Choroid plexus epithelial cell (primary cell): Measurements from ENCODE around the gene PARD3.

ENCODE experiments used
- DNase-seq: peaks from one replicate; pipeline ENCODE4 v3.0.0-alpha.2; 2010; ENCODE audit warnings: low read depth
- H3K4me3 ChIP-seq: 2 replicates; pipeline ENCODE4 v1.5.1; 2011; ENCODE audit warnings: low read depth, mild to moderate bottlenecking, control low read depth, low read length, moderate library complexity
- TF ChIP-seq, protein P1 (sequence below): conservative IDR thresholded peaks from 2 replicates; pipeline ENCODE4 v1.5.1; 2011; ENCODE audit warnings: low read depth, mild to moderate bottlenecking, control low read depth, inconsistent platforms, low read length, moderate library complexity

Gene PARD3

GRCh38 chr10:34575882-34576281, 239.2 kb downstream of the PARD3 start:
- DNase-seq: no peak
- TF ChIP-seq, protein P1, sequence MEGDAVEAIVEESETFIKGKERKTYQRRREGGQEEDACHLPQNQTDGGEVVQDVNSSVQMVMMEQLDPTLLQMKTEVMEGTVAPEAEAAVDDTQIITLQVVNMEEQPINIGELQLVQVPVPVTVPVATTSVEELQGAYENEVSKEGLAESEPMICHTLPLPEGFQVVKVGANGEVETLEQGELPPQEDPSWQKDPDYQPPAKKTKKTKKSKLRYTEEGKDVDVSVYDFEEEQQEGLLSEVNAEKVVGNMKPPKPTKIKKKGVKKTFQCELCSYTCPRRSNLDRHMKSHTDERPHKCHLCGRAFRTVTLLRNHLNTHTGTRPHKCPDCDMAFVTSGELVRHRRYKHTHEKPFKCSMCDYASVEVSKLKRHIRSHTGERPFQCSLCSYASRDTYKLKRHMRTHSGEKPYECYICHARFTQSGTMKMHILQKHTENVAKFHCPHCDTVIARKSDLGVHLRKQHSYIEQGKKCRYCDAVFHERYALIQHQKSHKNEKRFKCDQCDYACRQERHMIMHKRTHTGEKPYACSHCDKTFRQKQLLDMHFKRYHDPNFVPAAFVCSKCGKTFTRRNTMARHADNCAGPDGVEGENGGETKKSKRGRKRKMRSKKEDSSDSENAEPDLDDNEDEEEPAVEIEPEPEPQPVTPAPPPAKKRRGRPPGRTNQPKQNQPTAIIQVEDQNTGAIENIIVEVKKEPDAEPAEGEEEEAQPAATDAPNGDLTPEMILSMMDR: no peak
- H3K4me3 ChIP-seq: no peak overlapping the region

DNA sequence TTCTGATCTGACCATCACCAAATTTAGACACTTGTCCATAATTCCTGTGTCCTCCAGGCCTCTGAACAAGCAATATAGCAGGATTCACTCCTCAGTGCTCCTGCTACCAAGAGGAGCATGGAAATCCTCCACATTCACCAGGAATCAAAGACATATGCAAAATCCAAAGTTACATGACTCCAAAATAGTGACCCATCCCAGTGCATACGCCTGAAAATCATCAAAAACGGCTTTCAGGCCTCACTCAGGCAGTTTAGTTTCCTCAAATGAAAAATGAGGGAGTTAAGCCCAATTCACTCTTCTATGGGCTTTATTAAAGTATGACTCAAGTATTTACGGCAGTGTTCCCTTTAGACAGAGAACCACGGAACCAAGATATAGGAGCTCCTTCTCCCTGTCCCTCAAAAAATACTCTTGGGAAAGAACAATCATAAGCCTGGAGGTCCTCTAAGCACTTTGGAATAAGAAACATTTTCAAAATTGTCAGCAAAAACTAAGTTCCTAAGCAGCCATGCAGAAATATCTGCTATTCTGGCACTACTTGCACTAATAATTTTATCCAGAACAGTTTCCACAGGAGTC, 240.7 kb downstream of the PARD3 start:
- TF ChIP-seq, protein P1: no peak
- H3K4me3 ChIP-seq: no peak overlapping the region
- no peak for DNase-seq

DNA sequence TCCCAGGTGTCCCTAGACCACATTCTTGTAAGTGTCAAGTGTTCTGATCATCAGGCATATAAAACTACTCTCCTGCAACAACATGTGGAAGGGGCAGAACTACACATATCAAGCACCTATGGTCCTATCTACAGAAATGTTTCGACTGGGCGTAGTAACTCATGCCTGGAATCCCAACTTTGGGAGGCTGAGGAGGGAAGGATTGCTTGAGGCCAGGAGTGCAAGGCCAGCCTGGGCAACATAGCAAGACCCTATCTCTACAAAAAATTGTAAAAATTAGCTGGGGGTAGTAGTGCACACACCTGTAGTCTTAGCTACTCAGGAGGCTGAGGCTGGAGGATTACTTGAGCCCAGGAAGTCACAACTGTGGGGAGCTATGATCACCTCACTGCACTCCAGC, 244.2 kb downstream of the PARD3 start:
- no peak overlapping the region for H3K4me3 ChIP-seq
- TF ChIP-seq, protein P1: no peak
- DNase-seq: no peak

- DNase-seq: no peak
- TF ChIP-seq, protein P1: no peak
- no peak overlapping the region for H3K4me3 ChIP-seq
Measured at GRCh38 chr10:34567659-34568253, 247.3 kb downstream of the PARD3 start.

GRCh38 chr10:34565934-34566333, 249.2 kb downstream of the PARD3 start:
- TF ChIP-seq, protein P1: no peak
- no peak overlapping the region for H3K4me3 ChIP-seq
- DNase-seq: peak; percentile 31

DNA sequence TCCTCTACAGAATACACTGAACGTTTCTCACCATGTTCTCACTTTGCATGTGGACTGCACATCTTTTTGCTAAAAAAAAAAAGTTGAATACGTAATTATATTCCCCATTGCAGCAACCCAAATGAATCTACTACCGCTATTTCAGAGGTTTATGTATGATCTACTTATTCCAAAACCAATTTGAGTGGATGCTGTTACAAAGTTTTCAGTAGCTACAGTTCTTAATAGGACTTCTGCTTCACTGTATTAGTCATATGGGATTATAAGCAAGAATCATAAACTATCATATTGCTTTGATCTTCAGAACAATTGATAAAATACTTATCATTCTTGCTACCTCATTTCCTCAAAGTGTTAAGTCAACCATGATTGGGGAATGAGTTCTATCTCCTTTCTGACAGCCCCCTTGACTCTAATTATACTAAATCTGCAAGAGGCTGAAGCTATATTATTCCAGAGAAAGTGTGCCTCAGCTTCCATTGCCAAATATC, 257.0 kb downstream of the PARD3 start:
- DNase-seq: no peak
- TF ChIP-seq, protein P1: no peak
- H3K4me3 ChIP-seq: no peak overlapping the region

DNA sequence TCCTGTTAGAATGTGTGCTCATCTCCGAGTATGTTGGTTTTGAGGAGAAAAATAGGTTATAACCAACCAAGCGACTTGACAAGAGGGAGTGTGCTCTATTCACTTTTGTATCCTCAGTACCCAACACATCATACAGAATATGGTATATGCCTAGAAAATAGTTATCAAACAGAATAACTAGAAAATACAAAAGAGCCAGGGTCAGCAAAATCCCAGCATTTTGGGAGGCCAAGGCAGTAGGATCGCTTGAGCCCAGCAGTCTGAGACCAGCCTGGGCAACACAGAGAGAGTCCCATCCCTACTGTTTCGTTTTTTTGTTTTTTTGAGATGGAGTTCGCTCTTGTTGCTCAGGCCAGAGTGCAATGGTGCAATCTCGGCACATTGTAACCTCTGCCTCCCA, 257.9 kb downstream of the PARD3 start:
- H3K4me3 ChIP-seq: no peak overlapping the region
- DNase-seq: no peak
- TF ChIP-seq, protein P1: no peak
